ENCODE measurements around the gene DNAJC24. TPM values are rescaled to one million over a fixed set of nuclear protein-coding genes. Genes with fewer than 3 reads are reported as not detected.

The DNAJC24 gene
- total and polyA plus RNA-seq, 2 experiments from 2014 or later: 20.3 to 21.3 TPM

DNA sequence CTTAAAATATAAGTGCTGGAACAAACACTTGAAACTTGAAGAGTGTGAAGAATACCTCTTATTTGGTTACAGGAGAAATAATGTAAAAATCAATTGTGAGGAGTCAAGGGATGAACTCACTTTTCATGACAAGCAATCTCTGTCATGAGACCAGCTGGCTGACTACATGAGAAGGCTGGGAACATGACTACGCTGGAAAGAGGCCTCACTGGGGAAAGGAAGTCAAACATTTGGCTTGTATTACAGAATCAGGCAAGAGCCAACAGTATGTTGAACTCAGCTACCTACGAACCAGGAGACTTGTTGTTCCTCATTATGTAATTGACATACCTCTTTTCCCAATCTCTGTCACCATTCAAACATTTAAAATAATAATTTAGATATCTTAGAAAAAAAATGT is 14.5 kb upstream of the DNAJC24 start (continued):
- TF ChIP-seq, protein P1, sequence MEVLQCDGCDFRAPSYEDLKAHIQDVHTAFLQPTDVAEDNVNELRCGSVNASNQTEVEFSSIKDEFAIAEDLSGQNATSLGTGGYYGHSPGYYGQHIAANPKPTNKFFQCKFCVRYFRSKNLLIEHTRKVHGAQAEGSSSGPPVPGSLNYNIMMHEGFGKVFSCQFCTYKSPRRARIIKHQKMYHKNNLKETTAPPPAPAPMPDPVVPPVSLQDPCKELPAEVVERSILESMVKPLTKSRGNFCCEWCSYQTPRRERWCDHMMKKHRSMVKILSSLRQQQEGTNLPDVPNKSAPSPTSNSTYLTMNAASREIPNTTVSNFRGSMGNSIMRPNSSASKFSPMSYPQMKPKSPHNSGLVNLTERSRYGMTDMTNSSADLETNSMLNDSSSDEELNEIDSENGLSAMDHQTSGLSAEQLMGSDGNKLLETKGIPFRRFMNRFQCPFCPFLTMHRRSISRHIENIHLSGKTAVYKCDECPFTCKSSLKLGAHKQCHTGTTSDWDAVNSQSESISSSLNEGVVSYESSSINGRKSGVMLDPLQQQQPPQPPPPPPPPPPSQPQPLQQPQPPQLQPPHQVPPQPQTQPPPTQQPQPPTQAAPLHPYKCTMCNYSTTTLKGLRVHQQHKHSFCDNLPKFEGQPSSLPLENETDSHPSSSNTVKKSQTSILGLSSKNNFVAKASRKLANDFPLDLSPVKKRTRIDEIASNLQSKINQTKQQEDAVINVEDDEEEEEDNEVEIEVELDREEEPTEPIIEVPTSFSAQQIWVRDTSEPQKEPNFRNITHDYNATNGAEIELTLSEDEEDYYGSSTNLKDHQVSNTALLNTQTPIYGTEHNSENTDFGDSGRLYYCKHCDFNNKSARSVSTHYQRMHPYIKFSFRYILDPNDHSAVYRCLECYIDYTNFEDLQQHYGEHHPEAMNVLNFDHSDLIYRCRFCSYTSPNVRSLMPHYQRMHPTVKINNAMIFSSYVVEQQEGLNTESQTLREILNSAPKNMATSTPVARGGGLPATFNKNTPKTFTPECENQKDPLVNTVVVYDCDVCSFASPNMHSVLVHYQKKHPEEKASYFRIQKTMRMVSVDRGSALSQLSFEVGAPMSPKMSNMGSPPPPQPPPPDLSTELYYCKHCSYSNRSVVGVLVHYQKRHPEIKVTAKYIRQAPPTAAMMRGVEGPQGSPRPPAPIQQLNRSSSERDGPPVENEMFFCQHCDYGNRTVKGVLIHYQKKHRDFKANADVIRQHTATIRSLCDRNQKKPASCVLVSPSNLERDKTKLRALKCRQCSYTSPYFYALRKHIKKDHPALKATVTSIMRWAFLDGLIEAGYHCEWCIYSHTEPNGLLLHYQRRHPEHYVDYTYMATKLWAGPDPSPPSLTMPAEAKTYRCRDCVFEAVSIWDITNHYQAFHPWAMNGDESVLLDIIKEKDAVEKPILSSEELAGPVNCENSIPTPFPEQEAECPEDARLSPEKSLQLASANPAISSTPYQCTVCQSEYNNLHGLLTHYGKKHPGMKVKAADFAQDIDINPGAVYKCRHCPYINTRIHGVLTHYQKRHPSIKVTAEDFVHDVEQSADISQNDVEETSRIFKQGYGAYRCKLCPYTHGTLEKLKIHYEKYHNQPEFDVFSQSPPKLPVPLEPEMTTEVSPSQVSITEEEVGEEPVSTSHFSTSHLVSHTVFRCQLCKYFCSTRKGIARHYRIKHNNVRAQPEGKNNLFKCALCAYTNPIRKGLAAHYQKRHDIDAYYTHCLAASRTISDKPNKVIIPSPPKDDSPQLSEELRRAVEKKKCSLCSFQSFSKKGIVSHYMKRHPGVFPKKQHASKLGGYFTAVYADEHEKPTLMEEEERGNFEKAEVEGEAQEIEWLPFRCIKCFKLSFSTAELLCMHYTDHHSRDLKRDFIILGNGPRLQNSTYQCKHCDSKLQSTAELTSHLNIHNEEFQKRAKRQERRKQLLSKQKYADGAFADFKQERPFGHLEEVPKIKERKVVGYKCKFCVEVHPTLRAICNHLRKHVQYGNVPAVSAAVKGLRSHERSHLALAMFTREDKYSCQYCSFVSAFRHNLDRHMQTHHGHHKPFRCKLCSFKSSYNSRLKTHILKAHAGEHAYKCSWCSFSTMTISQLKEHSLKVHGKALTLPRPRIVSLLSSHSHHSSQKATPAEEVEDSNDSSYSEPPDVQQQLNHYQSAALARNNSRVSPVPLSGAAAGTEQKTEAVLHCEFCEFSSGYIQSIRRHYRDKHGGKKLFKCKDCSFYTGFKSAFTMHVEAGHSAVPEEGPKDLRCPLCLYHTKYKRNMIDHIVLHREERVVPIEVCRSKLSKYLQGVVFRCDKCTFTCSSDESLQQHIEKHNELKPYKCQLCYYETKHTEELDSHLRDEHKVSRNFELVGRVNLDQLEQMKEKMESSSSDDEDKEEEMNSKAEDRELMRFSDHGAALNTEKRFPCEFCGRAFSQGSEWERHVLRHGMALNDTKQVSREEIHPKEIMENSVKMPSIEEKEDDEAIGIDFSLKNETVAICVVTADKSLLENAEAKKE (CRISPR knock-in tag; IDR thresholded peaks at IDR 0.05): no peak
- no peak for TF ChIP-seq EZH2phosphoT487 (IDR thresholded peaks at IDR 0.05; ENCODE audit: unreplicated experiment)
- no peak for TF ChIP-seq ZNF331 (CRISPR knock-in tag; IDR thresholded peaks at IDR 0.05; ENCODE audit: low read depth)

DNA sequence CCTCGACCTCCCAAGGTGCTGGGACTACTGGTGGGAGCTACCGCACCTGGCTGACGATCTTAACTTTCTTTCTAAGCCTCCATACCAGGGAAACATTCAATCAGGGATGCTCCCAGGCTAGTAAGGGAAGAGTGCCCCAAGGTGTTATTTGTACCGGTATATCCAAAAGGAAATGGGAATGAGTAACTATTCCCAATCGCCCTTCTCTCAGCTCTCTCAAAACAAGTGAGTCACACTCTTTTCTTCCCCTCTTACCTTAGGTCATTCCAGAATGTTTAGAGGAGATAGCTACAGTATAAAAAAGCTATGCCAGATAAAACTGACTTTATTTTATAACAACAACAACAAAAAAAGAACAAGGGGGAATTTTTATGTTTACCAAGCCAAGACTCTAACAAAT is 13.8 kb upstream of the DNAJC24 start:
- Mint-ChIP-seq H3K36me3 (ENCODE audit: low read depth) (no peaks in the 10 kb centered on the region), H3K4me3 (no peak overlapping the region), H3K9me3 (no peaks in the 10 kb centered on the region), H3K27ac (no peak overlapping the region), H3K4me1 (peaks cover 5% of the 10 kb centered on the region; the same call in 2 of the 3 replicates), H3K27me3 (ENCODE audit: insufficient read depth, low read depth, poor library complexity) (no peaks in the 10 kb centered on the region)
- ATAC-seq: no peak
- Histone ChIP-seq H3K4me1 (ENCODE audit: insufficient read depth) (peaks cover 8% of the 10 kb centered on the region; the same call in 1 of the 2 replicates), H4K20me1 (replicated peaks; ENCODE audit: insufficient read depth) (no peaks in the 10 kb centered on the region), H3K36me3 (ENCODE audit: insufficient read depth) (no peaks in the 10 kb centered on the region), H3K9me2 (ENCODE audit: insufficient read depth) (no peaks in the 10 kb centered on the region), H3F3A (replicated peaks; ENCODE audit: low read depth) (no peaks in the 10 kb centered on the region), H3K4me3 (no peak overlapping the region), H3K79me2 (replicated peaks; ENCODE audit: insufficient read depth) (no peaks in the 10 kb centered on the region), H3K4me2 (no peak overlapping the region), H2AFZ (no peak overlapping the region; the same call in 1 of the 2 replicates), H3K27me3 (ENCODE audit: insufficient read depth) (no peaks in the 10 kb centered on the region), H3K27ac (ENCODE audit: low read depth) (no peak overlapping the region)
- no peak for DNase-seq (ENCODE audit: low spot score)
- TF ChIP-seq ZNF331 (CRISPR knock-in tag; IDR thresholded peaks at IDR 0.05; ENCODE audit: low read depth) (no peak), STAT1 (IDR thresholded peaks at IDR 0.05; ENCODE audit: unreplicated experiment) (no peak), NANOG (IDR thresholded peaks at IDR 0.05; ENCODE audit: borderline replicate concordance) (no peak), CREB1 (CRISPR knock-in tag; IDR thresholded peaks at IDR 0.05; ENCODE audit: low read depth) (no peak), POLR2AphosphoS5 (IDR thresholded peaks at IDR 0.05; ENCODE audit: low read depth) (no peak), JUNB (IDR thresholded peaks at IDR 0.05; ENCODE audit: unreplicated experiment) (no peak), EZH2phosphoT487 (IDR thresholded peaks at IDR 0.05; ENCODE audit: unreplicated experiment) (no peak), EZH2 (IDR thresholded peaks at IDR 0.05; ENCODE audit: low read depth, unreplicated experiment) (no peak)
- TF ChIP-seq, protein P2, sequence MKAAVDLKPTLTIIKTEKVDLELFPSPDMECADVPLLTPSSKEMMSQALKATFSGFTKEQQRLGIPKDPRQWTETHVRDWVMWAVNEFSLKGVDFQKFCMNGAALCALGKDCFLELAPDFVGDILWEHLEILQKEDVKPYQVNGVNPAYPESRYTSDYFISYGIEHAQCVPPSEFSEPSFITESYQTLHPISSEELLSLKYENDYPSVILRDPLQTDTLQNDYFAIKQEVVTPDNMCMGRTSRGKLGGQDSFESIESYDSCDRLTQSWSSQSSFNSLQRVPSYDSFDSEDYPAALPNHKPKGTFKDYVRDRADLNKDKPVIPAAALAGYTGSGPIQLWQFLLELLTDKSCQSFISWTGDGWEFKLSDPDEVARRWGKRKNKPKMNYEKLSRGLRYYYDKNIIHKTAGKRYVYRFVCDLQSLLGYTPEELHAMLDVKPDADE (IDR thresholded peaks at IDR 0.05): no peak
- TF ChIP-seq, protein P3, sequence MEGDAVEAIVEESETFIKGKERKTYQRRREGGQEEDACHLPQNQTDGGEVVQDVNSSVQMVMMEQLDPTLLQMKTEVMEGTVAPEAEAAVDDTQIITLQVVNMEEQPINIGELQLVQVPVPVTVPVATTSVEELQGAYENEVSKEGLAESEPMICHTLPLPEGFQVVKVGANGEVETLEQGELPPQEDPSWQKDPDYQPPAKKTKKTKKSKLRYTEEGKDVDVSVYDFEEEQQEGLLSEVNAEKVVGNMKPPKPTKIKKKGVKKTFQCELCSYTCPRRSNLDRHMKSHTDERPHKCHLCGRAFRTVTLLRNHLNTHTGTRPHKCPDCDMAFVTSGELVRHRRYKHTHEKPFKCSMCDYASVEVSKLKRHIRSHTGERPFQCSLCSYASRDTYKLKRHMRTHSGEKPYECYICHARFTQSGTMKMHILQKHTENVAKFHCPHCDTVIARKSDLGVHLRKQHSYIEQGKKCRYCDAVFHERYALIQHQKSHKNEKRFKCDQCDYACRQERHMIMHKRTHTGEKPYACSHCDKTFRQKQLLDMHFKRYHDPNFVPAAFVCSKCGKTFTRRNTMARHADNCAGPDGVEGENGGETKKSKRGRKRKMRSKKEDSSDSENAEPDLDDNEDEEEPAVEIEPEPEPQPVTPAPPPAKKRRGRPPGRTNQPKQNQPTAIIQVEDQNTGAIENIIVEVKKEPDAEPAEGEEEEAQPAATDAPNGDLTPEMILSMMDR (conservative IDR thresholded peaks at IDR 0.05; ENCODE audit: low read depth in 2 of 2): no peak
- TF ChIP-seq, protein P4, sequence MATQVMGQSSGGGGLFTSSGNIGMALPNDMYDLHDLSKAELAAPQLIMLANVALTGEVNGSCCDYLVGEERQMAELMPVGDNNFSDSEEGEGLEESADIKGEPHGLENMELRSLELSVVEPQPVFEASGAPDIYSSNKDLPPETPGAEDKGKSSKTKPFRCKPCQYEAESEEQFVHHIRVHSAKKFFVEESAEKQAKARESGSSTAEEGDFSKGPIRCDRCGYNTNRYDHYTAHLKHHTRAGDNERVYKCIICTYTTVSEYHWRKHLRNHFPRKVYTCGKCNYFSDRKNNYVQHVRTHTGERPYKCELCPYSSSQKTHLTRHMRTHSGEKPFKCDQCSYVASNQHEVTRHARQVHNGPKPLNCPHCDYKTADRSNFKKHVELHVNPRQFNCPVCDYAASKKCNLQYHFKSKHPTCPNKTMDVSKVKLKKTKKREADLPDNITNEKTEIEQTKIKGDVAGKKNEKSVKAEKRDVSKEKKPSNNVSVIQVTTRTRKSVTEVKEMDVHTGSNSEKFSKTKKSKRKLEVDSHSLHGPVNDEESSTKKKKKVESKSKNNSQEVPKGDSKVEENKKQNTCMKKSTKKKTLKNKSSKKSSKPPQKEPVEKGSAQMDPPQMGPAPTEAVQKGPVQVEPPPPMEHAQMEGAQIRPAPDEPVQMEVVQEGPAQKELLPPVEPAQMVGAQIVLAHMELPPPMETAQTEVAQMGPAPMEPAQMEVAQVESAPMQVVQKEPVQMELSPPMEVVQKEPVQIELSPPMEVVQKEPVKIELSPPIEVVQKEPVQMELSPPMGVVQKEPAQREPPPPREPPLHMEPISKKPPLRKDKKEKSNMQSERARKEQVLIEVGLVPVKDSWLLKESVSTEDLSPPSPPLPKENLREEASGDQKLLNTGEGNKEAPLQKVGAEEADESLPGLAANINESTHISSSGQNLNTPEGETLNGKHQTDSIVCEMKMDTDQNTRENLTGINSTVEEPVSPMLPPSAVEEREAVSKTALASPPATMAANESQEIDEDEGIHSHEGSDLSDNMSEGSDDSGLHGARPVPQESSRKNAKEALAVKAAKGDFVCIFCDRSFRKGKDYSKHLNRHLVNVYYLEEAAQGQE (IDR thresholded peaks at IDR 0.05; ENCODE audit: unreplicated experiment): no peak

Data from GM23338 (cell line).